Testis (tissue), 3 donors: Measurements from ENCODE around the gene TMIGD2. TPM values are rescaled to one million over a fixed set of nuclear protein-coding genes. Genes with fewer than 3 reads are reported as not detected.

Experiments
- DNase-seq: peaks from one replicate; pipeline ENCODE4 v3.0.0-alpha.2; 2019
- H3K27ac ChIP-seq, 2 donors: fragments of 200-600 bp; sonication (generic); one replicate each; pipeline ENCODE4 v1.5.1; 2019
- H3K27me3 ChIP-seq: fragments of 200-600 bp; sonication (generic); one replicate; pipeline ENCODE4 v1.5.1; 2019
- H3K36me3 ChIP-seq: fragments of 200-600 bp; sonication (generic); one replicate; pipeline ENCODE4 v1.5.1; 2017; ENCODE audit warnings: low read depth; ENCODE audit errors: missing control alignments
- H3K4me1 ChIP-seq: fragments of 200-600 bp; sonication (generic); one replicate; pipeline ENCODE4 v1.5.1; 2019
- H3K4me3 ChIP-seq, 2 donors: fragments of 200-600 bp; sonication (generic); one replicate each; pipeline ENCODE4 v1.5.1; 2017 to 2019
- H3K9me3 ChIP-seq: fragments of 200-600 bp; sonication (generic); one replicate; pipeline ENCODE4 v1.5.1; 2017
- POLR2A ChIP-seq: fragments of 450-650 bp; IDR thresholded peaks from one replicate; pipeline ENCODE4 v1.6.1; 2017; ENCODE audit warnings: antibody characterized with exemption, mild to moderate bottlenecking, moderate library complexity
- WGBS, 2 donors: methylation state at CpG; one replicate each; pipeline ENCODE4 v1.1.5; 2018; 5-methylcytosine and 5-hydroxymethylcytosine counted together
- intact Hi-C: fragments of 100-400 bp; cut with DNase I; formaldehyde crosslinking; loops from one replicate; pipeline ENCODE4 v1.15.1; 2023; ENCODE audit warnings: low total_unique reads
- polyA plus RNA-seq: library from polyadenylated mRNA; stranded (reverse); fragments of 350-450 nt; fragmentation: Illumina TruSeq; extraction: RNeasy Lipid Tissue Mini Kit (QIAGEN cat#74804); gene quantifications from one replicate; pipeline ENCODE4 v1.2.3, GENCODE V29; 2014; ENCODE audit warnings: low read depth, low replicate concordance; ENCODE audit not compliant: insufficient read depth
- total RNA-seq, 2 donors: library from RNA; depleted of rRNA; stranded (reverse); fragments of >200 nt; gene quantifications; one replicate each; pipeline ENCODE4 v1.2.3, GENCODE V29; 2016
- TF ChIP-seq, protein P1 (sequence below), 3 experiments: fragments of 450-650 bp in 2 of 3; fragments of 200-600 bp in 1 of 3; sonication (generic) in 1 of 3; IDR thresholded peaks; one replicate each; pipeline ENCODE4 v1.5.1; 2016 to 2019; ENCODE audit warnings: antibody characterized with exemption in 3 of 3, mild to moderate bottlenecking in 2 of 3, moderate library complexity in 1 of 3

TMIGD2 gene
- total and polyA plus RNA-seq, 3 donors from 2014 or later, result 0.47 to 1.1 (median 0.83) TPM

- DNase-seq, result no peak
- 64 to 66% methylated on average over 8 to 36 of the region's 37 CpGs for WGBS, 2 donors
- intact Hi-C loops, result no loop called here
- no peaks in the 10 kb centered on the region for H3K4me1 ChIP-seq
- H3K36me3 ChIP-seq, result no peaks in the 10 kb centered on the region
- no peak overlapping the region for H3K4me3 ChIP-seq
- H3K27me3 ChIP-seq, result no peaks in the 10 kb centered on the region
- no peaks in the 10 kb centered on the region for H3K9me3 ChIP-seq
- TF ChIP-seq, protein P1, sequence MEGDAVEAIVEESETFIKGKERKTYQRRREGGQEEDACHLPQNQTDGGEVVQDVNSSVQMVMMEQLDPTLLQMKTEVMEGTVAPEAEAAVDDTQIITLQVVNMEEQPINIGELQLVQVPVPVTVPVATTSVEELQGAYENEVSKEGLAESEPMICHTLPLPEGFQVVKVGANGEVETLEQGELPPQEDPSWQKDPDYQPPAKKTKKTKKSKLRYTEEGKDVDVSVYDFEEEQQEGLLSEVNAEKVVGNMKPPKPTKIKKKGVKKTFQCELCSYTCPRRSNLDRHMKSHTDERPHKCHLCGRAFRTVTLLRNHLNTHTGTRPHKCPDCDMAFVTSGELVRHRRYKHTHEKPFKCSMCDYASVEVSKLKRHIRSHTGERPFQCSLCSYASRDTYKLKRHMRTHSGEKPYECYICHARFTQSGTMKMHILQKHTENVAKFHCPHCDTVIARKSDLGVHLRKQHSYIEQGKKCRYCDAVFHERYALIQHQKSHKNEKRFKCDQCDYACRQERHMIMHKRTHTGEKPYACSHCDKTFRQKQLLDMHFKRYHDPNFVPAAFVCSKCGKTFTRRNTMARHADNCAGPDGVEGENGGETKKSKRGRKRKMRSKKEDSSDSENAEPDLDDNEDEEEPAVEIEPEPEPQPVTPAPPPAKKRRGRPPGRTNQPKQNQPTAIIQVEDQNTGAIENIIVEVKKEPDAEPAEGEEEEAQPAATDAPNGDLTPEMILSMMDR (IDR thresholded peaks at IDR 0.05), result no peak
- TF ChIP-seq POLR2A, result no peak
- H3K27ac ChIP-seq, result no peak overlapping the region
Observed at GRCh38 chr19:4322942-4323665, 20.9 kb upstream of the TMIGD2 start.

- Histone ChIP-seq H3K27ac (no peak overlapping the region), H3K27me3 (no peaks in the 10 kb centered on the region), H3K4me1 (no peaks in the 10 kb centered on the region), H3K36me3 (no peaks in the 10 kb centered on the region), H3K9me3 (no peaks in the 10 kb centered on the region), H3K4me3 (no peak overlapping the region)
- TF ChIP-seq POLR2A, result no peak
- TF ChIP-seq, protein P1 (IDR thresholded peaks at IDR 0.05), result no peak
- DNase-seq, result no peak
- intact Hi-C loops, result no loop called here
- 92 to 97% methylated on average over 2 of the region's 2 CpGs for WGBS, 2 donors
Observed at GRCh38 chr19:4320419-4320818, 18.2 kb upstream of the TMIGD2 start.

GRCh38 chr19:4319067-4319718 lies 17.0 kb upstream of the TMIGD2 start:
- H3K4me1 ChIP-seq, result peaks cover 4% of the 10 kb centered on the region
- no peaks in the 10 kb centered on the region for H3K9me3 ChIP-seq
- WGBS, 2 donors, result 91 to 94% methylated on average over 2 of the region's 2 CpGs
- TF ChIP-seq, protein P1 (IDR thresholded peaks at IDR 0.05), result no peak
- no peak for TF ChIP-seq POLR2A
- no peak overlapping the region for H3K27ac ChIP-seq
- intact Hi-C loops, result no loop called here
- H3K4me3 ChIP-seq, result no peak overlapping the region
- H3K36me3 ChIP-seq, result no peaks in the 10 kb centered on the region
- DNase-seq, result no peak
- H3K27me3 ChIP-seq, result no peaks in the 10 kb centered on the region

DNA sequence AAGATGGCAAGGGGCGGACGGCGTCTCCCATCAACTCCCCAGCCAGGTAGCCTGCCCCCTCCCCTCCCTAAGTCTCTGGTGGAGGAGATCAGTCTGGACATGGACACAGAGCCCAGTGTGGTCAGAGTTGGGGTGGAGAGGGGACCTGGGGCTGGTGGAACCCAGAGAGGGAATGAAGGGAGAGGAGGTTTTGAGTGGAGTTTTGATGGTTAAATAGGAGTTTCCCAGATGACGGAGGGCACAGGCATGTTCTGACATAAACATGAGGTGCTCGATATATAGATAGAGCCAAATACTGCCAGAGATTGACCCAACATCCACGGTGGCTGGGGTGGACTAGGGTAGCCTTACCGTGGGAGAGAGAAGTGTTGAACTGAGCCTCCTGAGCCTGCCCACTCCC lies 16.3 kb upstream of the TMIGD2 start:
- intact Hi-C loops, result no loop called here
- Histone ChIP-seq H3K27me3 (no peaks in the 10 kb centered on the region), H3K4me1 (peaks cover 4% of the 10 kb centered on the region), H3K27ac (no peak overlapping the region), H3K9me3 (no peaks in the 10 kb centered on the region), H3K4me3 (no peak overlapping the region), H3K36me3 (no peaks in the 10 kb centered on the region)
- WGBS, 2 donors, result 94 to 95% methylated on average over 7 of the region's 7 CpGs
- TF ChIP-seq POLR2A, result no peak
- TF ChIP-seq, protein P1 (IDR thresholded peaks at IDR 0.05), result no peak
- no peak for DNase-seq
